NCI-H2107 (cell line): ENCODE data around the gene ATOSA.

Experiments
- DNase-seq: peaks from one replicate; lab custom pipeline; 2025; lab: John Stamatoyannopoulos, UW

Gene ATOSA, protein sequence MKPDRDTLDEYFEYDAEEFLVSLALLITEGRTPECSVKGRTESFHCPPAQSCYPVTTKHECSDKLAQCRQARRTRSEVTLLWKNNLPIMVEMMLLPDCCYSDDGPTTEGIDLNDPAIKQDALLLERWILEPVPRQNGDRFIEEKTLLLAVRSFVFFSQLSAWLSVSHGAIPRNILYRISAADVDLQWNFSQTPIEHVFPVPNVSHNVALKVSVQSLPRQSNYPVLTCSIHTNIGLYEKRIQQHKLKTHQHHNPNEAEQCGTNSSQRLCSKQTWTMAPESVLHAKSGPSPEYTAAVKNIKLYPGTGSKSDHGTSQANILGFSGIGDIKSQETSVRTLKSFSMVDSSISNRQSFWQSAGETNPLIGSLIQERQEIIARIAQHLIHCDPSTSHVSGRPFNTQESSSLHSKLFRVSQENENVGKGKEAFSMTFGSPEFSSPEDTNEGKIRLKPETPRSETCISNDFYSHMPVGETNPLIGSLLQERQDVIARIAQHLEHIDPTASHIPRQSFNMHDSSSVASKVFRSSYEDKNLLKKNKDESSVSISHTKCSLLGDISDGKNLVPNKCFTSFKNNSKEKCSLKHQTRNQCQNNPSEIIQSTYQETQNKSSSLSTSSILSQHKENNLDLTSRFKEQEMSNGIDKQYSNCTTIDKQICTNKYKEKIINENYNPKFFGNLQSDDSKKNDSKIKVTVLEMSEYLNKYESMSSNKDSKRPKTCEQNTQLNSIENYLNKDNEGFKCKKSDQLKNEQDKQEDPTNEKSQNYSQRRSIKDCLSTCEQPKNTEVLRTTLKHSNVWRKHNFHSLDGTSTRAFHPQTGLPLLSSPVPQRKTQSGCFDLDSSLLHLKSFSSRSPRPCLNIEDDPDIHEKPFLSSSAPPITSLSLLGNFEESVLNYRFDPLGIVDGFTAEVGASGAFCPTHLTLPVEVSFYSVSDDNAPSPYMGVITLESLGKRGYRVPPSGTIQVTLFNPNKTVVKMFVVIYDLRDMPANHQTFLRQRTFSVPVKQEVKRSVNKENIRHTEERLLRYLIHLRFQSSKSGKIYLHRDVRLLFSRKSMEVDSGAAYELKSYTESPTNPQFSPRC

GRCh38 chr15:52679232-52680040, at the start of gene ATOSA:
Gene ATOSA (minus strand): TSS chr15:52679388. CDS start chr15:52678021, 1,367 bp downstream.
- peak; percentile 52 for DNase-seq

- no peak for DNase-seq
Observed at GRCh38 chr15:52728899-52729298, 49.7 kb upstream of the ATOSA start.

GRCh38 chr15:52727815-52728214, 48.6 kb upstream of the ATOSA start:
- DNase-seq = no peak

GRCh38 chr15:52726195-52726594, 47.0 kb upstream of the ATOSA start:
- DNase-seq = no peak

- DNase-seq = no peak
Observed at GRCh38 chr15:52718551-52718950, 39.4 kb upstream of the ATOSA start.

GRCh38 chr15:52717924-52718323, 38.7 kb upstream of the ATOSA start:
- no peak for DNase-seq

DNA sequence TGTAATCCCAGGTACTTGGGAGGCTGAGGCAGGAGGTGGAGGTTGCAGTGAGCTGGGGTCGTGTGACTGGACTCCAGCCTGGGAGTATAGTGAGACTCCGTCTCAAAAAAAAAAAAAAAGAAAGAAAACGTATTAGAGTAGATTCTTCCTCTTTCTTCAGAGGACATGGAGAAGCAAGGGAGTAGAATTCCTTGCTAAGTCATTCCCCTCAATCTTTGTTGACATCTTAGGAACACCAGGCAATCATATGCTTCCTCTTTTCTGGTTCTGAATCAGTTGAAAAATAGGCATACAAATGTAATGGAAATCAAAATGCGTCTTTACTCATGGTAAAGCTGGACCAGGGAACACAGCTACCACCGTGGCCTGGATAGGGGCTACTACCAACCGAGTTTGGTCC, 38.3 kb upstream of the ATOSA start:
- DNase-seq = no peak

DNA sequence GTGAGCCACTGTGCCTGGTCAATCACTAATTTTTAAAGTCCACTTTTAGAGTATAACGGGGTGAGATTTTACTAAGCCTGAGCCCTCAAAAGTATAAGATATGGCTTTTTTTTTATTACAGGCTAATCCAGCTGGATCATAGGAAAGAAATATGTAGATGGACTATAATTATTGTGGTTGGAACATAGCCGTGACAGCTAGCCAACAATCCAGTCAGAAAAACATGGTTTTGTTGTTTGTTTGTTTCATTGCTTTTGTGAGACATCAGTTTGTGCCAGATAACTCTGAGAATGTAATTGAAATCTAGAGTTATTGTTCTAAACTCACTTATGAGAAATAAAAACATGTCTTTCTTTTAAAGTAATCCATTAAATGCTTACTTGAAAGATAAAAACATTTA, 37.3 kb upstream of the ATOSA start:
- DNase-seq = no peak

GRCh38 chr15:52715411-52715810, 36.2 kb upstream of the ATOSA start:
- DNase-seq = no peak

DNA sequence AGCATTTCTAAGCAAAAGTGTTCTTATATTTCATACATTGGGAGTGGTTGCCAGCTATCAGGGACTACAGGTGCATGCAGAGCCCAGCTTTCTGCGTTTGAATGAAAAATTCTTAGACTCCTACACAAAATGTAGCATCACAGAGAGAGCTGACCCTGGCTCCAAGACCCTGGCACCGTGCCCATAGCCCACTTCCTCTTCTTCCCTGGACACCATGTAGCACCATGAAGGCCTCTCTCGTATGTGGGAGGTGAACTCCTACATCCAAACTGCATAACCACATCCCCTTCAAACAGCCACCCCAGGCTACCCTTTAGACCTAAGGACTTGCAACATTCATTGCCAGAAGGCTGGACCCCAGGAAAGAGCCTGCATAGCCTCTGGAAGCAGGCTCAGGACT, 35.8 kb upstream of the ATOSA start:
- no peak for DNase-seq

- no peak for DNase-seq
Observed at GRCh38 chr15:52710708-52711389, 31.7 kb upstream of the ATOSA start.

DNA sequence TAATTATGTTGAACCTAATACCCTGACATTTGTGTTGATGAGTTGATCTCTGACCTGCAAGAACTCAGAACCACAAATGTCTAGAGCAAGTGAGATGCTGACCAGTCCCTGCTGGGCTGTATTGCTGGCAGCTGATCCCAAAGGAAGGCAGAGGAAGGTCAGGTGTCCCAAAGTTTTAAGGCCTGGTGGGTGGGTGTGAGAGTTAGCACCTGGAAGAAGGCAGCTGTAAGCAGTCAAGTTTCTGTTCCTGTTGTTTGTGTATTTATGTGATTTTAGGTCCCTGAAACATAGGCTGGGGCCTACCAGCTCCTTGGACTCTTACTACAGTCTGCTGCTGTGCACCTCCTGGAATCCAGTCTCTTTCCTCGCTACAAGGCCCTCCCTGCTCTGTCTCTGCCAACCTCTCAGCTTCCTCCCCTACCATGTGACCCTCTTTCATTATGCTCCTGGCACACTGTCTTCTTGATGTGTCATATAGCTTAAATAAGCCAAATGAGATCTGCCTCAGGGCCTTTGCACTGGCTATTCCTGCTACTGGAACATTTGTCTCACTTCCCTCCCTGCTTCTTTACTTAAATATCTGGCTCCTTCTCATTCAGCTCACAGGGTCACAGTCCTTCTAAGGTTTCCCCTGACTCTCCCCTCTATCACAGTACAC, 31.0 kb upstream of the ATOSA start:
- DNase-seq = no peak

DNA sequence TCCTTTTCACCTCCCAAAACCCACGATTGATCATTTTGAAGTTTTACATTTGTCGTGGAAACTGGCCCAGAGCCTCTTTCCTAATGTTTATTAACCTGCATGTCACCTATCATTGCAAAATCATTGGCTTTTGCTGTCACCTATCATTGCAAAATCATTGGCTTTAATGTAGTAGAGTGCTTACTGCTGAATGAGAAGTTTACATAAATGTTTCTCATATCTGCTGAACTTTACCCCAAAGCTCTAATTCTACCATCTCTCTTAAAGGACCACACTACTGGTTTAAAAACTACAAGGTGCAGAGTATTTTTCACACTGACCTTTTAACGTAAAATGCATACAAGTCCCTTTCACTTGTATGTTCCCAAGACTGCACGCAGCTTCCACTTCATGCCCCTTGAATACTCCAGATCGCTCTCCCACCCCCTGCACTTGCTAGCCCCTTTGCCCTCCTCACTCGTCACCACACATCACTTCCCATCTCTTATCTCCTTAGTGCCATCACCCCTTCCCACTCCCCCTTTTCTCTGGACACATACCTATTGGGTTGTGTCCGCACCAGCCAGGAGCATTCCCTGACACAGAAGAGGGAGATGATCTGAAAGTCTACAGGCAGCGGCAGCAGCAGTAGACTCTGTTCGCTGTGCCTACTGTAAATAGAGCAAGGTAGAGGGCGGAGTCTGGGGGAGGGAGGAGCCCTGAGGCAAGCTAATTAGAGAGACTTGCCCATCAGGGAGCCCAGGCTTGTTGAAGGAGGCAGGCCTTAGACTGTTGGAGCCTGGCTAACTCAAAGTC, 30.2 kb upstream of the ATOSA start:
- no peak for DNase-seq

DNA sequence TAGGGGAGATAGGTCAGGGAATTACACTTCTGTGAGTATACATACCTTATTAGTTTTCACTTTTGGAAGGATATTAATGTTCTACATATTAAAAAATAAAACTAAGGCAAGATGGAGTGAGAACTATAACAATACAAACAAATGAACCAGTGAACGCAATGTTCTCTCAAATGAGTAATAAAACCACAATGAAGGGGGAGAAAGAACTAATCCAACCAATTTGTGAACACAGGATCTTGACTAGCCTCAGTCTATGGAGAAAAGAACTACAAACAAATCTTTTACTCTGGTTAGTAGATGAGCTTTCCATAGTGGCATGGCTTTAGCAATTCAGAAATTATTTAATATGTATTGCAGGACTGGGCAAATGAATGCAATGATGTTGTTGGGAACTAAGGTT, 26.9 kb upstream of the ATOSA start:
- DNase-seq = no peak

GRCh38 chr15:52702390-52702789, 23.2 kb upstream of the ATOSA start:
- DNase-seq = no peak

GRCh38 chr15:52699457-52699856, 20.3 kb upstream of the ATOSA start:
- no peak for DNase-seq

DNA sequence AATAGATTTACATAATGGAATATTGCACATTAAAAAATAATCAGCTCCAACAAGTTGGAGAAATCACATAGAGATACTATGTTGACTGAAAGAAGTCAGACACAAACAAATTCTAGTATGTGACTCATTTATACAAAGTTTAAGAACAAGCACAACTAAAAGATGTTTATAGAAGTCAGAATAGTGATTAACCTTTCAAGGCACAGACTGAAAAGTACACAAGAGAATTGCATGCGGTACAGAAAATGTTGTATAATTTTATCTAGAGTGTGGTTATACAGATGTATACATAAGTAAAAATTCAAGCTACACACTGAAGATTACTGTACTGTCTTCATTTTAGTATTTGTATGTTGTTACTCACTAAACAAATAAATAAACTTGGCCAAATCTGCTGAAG, 19.3 kb upstream of the ATOSA start:
- DNase-seq = no peak

DNA sequence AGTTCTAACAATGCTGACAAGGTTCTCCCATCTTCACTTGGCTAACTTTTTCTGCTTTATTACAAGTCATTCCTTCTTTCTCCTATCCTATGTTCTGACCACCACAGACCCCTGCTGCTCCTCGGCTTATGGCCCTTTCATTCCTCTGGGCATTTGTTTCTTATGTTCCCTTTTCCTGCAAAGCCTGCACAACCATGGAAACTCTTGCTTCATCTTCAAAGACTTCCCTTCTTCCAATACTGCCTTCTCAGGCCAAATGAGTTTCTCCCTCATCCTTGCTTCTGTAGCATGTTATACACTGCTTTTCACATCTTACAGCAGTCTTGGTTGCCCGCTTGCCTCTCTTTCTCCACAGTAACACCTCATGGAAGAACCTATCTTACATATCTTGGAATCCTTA, 17.9 kb upstream of the ATOSA start:
- DNase-seq = no peak

DNA sequence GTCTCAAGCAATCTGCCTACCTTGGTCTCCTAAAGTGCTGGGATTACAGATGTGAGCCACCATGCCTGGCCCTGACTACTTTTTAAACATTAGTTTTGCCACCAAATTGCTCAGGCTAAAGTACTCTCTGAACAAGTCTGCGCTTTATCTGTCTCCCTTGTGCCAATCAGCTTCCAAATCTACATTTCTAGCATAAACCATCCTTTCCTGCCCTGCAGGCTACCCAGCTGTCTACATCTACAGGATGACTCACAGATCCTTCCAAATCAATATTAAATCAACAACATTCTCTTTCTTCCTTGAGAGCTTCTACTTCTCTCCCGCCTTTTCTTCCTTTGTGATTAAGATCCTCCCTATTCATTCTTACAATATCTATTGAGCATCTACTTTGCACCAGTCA, 16.0 kb upstream of the ATOSA start:
- no peak for DNase-seq

- no peak for DNase-seq
Observed at GRCh38 chr15:52689562-52689961, 10.4 kb upstream of the ATOSA start.
